BE2C (cell line): ENCODE results near the gene ATG4A. TPM values are rescaled to one million over a fixed set of nuclear protein-coding genes. Genes with fewer than 3 reads are reported as not detected.

Experiments used
- DNase-seq: peaks from one replicate; pipeline ENCODE4 v3.0.0-alpha.2; 2020
- H3K27me3 ChIP-seq: fragments of 250-450 bp; sonication (Bioruptor Pico); 2 replicates; pipeline ENCODE4 v1.5.1; 2020; ENCODE audit warnings: mild to moderate bottlenecking
- H3K36me3 ChIP-seq: fragments of 250-450 bp; sonication (Bioruptor Pico); 2 replicates; pipeline ENCODE4 v1.5.1; 2020; ENCODE audit warnings: mild to moderate bottlenecking
- H3K4me1 ChIP-seq: fragments of 250-450 bp; sonication (Bioruptor Pico); 2 replicates; pipeline ENCODE4 v1.5.1; 2020
- H3K4me3 ChIP-seq: 2 replicates; pipeline ENCODE4 v1.5.1; 2011; ENCODE audit warnings: low read depth, low read length
- H3K9me3 ChIP-seq: fragments of 250-450 bp; sonication (Bioruptor Pico); 2 replicates; pipeline ENCODE4 v1.5.1; 2020
- polyA plus RNA-seq: library from polyadenylated mRNA; unstranded; fragments of >200 nt; gene quantifications from one replicate; pipeline ENCODE4 v1.2.1, GENCODE V29; 2012; ENCODE audit warnings: low read depth, missing spikeins; ENCODE audit not compliant: insufficient read length, insufficient read depth
- TF ChIP-seq, protein P1 (sequence below): IDR thresholded peaks from 2 replicates; pipeline ENCODE4 v1.5.1; 2012; ENCODE audit warnings: mild to moderate bottlenecking, low read depth, low read length

The ATG4A gene
- polyA plus RNA-seq = 17.5 TPM

DNA sequence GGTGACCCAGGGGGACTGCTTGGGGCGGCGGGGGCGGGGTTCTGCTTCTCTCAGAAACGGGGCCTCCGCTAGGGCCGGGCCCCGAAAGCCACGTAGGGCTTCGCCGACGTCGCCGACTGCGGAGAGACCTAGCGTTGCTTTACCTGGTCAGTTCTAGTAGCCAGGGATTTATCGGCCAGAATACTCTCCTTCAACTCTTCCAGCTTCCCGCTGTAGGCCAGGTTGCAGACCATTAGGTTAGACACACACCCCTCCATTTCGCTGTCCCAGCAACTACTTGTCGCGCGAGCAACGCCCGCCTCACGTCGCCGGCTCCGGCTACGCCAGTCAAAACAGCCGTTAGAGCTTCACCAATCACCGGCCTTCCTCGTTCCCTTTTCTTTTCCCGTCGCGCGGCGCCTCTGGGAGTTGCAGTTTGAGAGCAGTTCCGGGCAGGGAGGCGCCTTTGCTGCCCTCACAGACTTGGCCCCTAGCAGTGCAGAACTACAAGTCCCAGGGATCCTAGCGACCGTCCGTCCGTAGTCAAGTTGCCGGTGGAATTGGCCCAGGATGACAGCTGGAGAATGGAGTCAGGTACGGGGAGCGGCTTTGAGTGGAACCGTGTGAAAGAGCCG, at the start of gene ATG4A, which contains the start of gene PSMD10:
Gene ATG4A, plus strand, starts transcription at position 515 of the 614 bp plus-strand sequence. Its CDS starts 49 bp downstream, at position 564.
Gene PSMD10, minus strand, starts transcription at position 279 of the 614 bp plus-strand sequence. Its CDS starts 22 bp downstream, at position 257.
- peak; percentile 88 for DNase-seq
- no peaks in the 10 kb centered on the region for H3K4me1 ChIP-seq
- no peaks in the 10 kb centered on the region for H3K9me3 ChIP-seq
- no peaks in the 10 kb centered on the region for H3K27me3 ChIP-seq
- H3K36me3 ChIP-seq = no peaks in the 10 kb centered on the region
- H3K4me3 ChIP-seq = peak within 1 kb of the TSS; percentile 81
- TF ChIP-seq, protein P1, sequence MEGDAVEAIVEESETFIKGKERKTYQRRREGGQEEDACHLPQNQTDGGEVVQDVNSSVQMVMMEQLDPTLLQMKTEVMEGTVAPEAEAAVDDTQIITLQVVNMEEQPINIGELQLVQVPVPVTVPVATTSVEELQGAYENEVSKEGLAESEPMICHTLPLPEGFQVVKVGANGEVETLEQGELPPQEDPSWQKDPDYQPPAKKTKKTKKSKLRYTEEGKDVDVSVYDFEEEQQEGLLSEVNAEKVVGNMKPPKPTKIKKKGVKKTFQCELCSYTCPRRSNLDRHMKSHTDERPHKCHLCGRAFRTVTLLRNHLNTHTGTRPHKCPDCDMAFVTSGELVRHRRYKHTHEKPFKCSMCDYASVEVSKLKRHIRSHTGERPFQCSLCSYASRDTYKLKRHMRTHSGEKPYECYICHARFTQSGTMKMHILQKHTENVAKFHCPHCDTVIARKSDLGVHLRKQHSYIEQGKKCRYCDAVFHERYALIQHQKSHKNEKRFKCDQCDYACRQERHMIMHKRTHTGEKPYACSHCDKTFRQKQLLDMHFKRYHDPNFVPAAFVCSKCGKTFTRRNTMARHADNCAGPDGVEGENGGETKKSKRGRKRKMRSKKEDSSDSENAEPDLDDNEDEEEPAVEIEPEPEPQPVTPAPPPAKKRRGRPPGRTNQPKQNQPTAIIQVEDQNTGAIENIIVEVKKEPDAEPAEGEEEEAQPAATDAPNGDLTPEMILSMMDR = no peak

DNA sequence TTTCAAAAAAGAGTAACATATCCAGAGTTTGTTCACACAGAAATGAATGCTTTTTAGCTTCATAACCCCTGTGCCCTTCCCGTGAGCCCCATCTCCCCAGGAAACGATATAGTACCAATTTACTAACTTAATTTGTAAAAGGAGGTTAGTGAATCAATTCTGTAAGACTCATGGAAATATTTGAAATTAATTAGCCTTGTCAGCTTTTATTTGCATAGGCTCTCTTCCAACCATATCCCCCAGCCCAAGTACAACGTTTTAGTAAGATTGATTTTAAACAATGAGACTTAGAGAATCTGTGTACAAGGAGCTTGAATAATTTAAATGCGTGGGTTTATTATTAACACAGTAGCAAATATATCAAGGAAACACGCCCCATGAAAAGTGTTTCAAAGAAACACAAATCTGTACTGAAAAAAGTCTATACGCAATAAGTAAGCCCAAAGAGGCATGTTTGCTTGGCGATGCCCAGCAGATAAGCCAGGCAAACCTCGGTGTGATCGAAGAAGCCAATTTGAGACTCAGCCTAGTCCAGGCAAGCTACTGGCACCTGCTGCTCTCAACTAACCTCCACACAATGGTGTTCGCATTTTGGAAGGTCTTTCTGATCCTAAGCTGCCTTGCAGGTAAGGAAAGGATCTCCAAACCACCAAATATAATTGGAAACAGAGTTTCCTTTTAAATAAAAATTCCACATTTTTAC, 46.9 kb upstream of the ATG4A start, which contains the start of gene VSIG1:
Gene VSIG1, plus strand, starts transcription at position 512 of the 703 bp plus-strand sequence. Its CDS starts 66 bp downstream, at position 578.
- H3K4me3 ChIP-seq = no peak within 1 kb of the TSS
- TF ChIP-seq, protein P1 = no peak
- H3K36me3 ChIP-seq = no peaks in the 10 kb centered on the region
- H3K27me3 ChIP-seq = no peaks in the 10 kb centered on the region
- DNase-seq = no peak
- H3K9me3 ChIP-seq = no peaks in the 10 kb centered on the region
- no peaks in the 10 kb centered on the region for H3K4me1 ChIP-seq

GRCh38 chrX:108049649-108050048, 41.9 kb upstream of the ATG4A start:
- no peaks in the 10 kb centered on the region for H3K27me3 ChIP-seq
- no peaks in the 10 kb centered on the region for H3K9me3 ChIP-seq
- H3K4me3 ChIP-seq = no peak overlapping the region
- TF ChIP-seq, protein P1 = no peak
- H3K36me3 ChIP-seq = no peaks in the 10 kb centered on the region
- no peak for DNase-seq
- no peaks in the 10 kb centered on the region for H3K4me1 ChIP-seq

- Histone ChIP-seq H3K4me1 (no peaks in the 10 kb centered on the region), H3K36me3 (no peaks in the 10 kb centered on the region), H3K27me3 (no peaks in the 10 kb centered on the region), H3K9me3 (no peaks in the 10 kb centered on the region), H3K4me3 (no peak overlapping the region)
- DNase-seq = no peak
- TF ChIP-seq, protein P1 = no peak
Measured at GRCh38 chrX:108053218-108053617, 38.4 kb upstream of the ATG4A start.

- no peak for DNase-seq
- TF ChIP-seq, protein P1 = no peak
- no peaks in the 10 kb centered on the region for H3K9me3 ChIP-seq
- no peak overlapping the region for H3K4me3 ChIP-seq
- H3K27me3 ChIP-seq = no peaks in the 10 kb centered on the region
- H3K4me1 ChIP-seq = no peaks in the 10 kb centered on the region
- no peaks in the 10 kb centered on the region for H3K36me3 ChIP-seq
Measured at GRCh38 chrX:108055546-108055945, 36.0 kb upstream of the ATG4A start.

DNA sequence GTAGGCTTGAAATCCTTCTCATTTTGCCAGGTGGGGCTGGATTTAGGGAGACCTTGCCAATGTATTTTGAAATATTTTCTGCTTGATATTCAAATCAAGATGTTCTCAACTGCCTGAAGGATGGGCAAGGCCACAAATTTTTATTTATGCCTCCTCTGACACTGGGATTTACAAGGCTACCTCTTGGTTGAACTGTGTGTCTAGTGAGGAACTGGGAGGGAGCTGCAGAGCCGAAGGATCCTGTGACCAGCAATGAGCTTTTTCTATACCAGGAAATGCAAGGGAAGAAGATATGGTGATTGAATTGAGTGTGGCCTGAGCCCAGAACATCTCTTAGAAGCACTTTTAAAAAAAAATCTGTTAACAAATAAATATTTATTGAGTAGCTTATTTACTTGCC, 31.8 kb upstream of the ATG4A start:
- H3K36me3 ChIP-seq = no peaks in the 10 kb centered on the region
- H3K27me3 ChIP-seq = no peaks in the 10 kb centered on the region
- no peaks in the 10 kb centered on the region for H3K9me3 ChIP-seq
- H3K4me3 ChIP-seq = no peak overlapping the region
- DNase-seq = no peak
- no peaks in the 10 kb centered on the region for H3K4me1 ChIP-seq
- TF ChIP-seq, protein P1 = no peak
